DOHH2 (cell line): Measurements from ENCODE around the gene COL27A1.

Experiments
- H3F3A ChIP-seq: fragments of 200-600 bp; sonication (generic), shearing (Covaris generic); 2 replicates; pipeline ENCODE4 v1.6.0; 2016; ENCODE audit warnings: antibody characterized with exemption, mild to moderate bottlenecking; ENCODE audit not compliant: control insufficient read depth, insufficient read depth
- H3K27ac ChIP-seq: fragments of 200-600 bp; sonication (generic); 2 replicates; pipeline ENCODE4 v1.5.1; 2014; ENCODE audit warnings: low read depth, mild to moderate bottlenecking, low read length, moderate library complexity
- H3K27me3 ChIP-seq: fragments of 200-600 bp; sonication (generic); 2 replicates; pipeline ENCODE4 v1.6.1; 2014; ENCODE audit warnings: mild to moderate bottlenecking, low read length, mixed read lengths; ENCODE audit not compliant: control insufficient read depth
- H3K36me3 ChIP-seq: fragments of 200-600 bp; sonication (generic); 2 replicates; pipeline ENCODE4 v1.6.1; 2014; ENCODE audit warnings: mild to moderate bottlenecking, low read length, moderate library complexity, mixed read lengths; ENCODE audit not compliant: control insufficient read depth
- H3K4me1 ChIP-seq: fragments of 200-600 bp; sonication (generic); 2 replicates; pipeline ENCODE4 v1.6.1; 2014; ENCODE audit warnings: mild to moderate bottlenecking, low read length, mixed read lengths; ENCODE audit not compliant: control insufficient read depth
- H3K4me2 ChIP-seq: fragments of 200-600 bp; sonication (generic); 2 replicates; pipeline ENCODE4 v1.6.0; 2014; ENCODE audit warnings: mild to moderate bottlenecking, low read length, moderate library complexity
- H3K4me3 ChIP-seq: fragments of 200-600 bp; sonication (generic); 2 replicates; pipeline ENCODE4 v1.5.1; 2014; ENCODE audit warnings: mild to moderate bottlenecking, low read length, mixed read lengths
- H3K79me2 ChIP-seq: fragments of 200-600 bp; sonication (generic); 2 replicates; pipeline ENCODE4 v1.6.1; 2014; ENCODE audit warnings: mild to moderate bottlenecking, low read length, mixed read lengths; ENCODE audit not compliant: control insufficient read depth
- H3K9me2 ChIP-seq: fragments of 200-600 bp; sonication (generic); replicated peaks from 2 replicates; pipeline ENCODE4 v1.6.1; 2014; ENCODE audit warnings: mild to moderate bottlenecking, low read length, mixed read lengths; ENCODE audit not compliant: control insufficient read depth
- H3K9me3 ChIP-seq: fragments of 200-600 bp; sonication (generic); 2 replicates; pipeline ENCODE4 v1.6.1; 2014; ENCODE audit warnings: antibody characterized with exemption, low read length, mixed read lengths; ENCODE audit not compliant: control insufficient read depth, insufficient read depth
- H4K20me1 ChIP-seq: fragments of 200-600 bp; sonication (generic); 2 replicates; pipeline ENCODE4 v1.6.0; 2014; ENCODE audit warnings: low read depth, mild to moderate bottlenecking, antibody characterized with exemption, low read length, moderate library complexity; ENCODE audit not compliant: control insufficient read depth, insufficient read depth
- EZH2phosphoT487 ChIP-seq: fragments of 200-600 bp; sonication (generic); IDR thresholded peaks from 2 replicates; pipeline ENCODE4 v1.6.1; 2017; ENCODE audit warnings: borderline replicate concordance, mild to moderate bottlenecking, antibody characterized with exemption, low read length, moderate library complexity, mixed read lengths
- TF ChIP-seq, protein P1 (sequence below): fragments of 200-600 bp; sonication (generic); IDR thresholded peaks from one replicate; pipeline ENCODE4 v1.5.1; 2014; ENCODE audit warnings: antibody characterized with exemption, mild to moderate bottlenecking, low read depth, low read length; ENCODE audit not compliant: poor library complexity, severe bottlenecking

Gene COL27A1

DNA sequence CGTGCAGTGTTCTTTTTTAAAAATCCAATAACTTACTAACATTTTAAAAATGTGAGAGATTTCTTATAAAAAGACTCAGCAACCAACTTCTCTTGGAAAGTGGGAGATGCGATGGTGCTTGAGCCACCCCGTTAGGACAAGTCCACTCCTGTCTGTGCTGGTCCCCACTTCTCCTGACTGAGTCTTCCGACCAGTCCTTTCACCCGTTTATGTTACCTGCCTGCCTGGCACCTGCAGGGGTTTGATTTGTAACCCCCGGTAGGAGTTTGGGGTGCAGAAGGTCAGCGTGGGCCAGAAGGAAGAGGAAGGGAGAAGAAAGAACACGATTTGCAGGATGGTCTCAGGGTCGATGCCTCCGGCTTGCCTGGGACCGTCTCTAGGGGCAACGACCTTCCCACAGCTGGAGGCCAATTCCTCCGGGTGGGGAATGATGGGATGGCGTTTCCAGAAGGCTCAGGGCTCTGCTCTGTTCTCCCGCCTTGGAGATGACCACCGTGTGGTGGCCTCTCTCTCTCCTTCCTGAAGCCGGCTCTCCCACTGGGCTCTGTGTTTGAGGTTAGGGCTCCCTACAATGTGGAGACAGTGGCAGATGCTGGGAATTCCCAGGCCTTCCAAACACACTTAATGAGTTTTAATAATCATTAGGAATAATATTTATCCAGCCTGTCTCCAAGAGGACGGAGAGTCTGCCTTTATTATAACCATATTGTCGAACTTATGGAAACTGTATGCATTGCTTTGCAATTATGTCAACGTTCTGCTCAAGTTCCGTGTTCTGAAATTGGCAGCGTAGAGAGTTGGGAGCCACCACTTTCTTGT is 14.8 kb downstream of the COL27A1 start:
- H4K20me1 ChIP-seq, result no peaks in the 10 kb centered on the region; the same call in 1 of the 2 replicates

DNA sequence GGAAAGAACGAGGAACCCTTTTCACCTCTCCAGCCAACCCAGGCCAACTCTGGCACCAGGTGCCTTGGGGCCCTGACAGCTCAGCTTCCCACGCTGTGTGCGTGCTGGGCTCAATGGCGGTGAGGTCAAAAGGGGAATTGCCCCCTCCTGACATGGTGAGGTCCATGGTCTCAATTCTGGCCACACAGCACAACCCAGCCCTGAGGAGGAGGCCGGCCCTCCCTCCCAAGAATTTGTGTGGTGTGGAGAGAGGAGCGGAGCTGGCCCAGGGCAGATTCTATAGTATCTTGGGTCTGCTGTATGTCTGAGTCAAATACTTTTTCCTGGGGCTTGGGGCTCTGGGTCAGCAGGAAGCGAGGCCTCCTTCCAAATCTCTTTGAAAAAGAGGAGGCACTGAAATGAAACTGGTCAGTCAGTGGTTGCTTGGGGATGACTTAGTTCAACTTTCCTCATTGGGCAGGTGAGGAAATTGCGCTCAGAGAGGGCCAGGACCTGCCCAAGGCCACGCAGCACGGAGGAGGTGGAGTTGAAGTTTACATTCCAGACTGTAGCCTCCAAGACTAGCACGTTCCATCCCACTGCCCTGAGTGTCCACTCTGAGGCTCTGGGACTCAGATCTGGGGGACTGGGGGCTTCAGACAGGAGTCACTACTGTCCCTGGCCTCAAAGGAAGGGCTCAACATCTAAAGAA is 15.6 kb downstream of the COL27A1 start:
- Histone ChIP-seq H3K4me1 (no peaks in the 10 kb centered on the region), H4K20me1 (no peaks in the 10 kb centered on the region; the same call in 1 of the 2 replicates), H3K27ac (no peak overlapping the region), H3K9me2 (no peaks in the 10 kb centered on the region), H3F3A (no peaks in the 10 kb centered on the region), H3K79me2 (no peaks in the 10 kb centered on the region), H3K4me3 (no peak overlapping the region), H3K27me3 (no peaks in the 10 kb centered on the region), H3K36me3 (peaks cover 2% of the 10 kb centered on the region; the same call in 1 of the 2 replicates), H3K9me3 (no peaks in the 10 kb centered on the region), H3K4me2 (no peak overlapping the region)
- TF ChIP-seq EZH2phosphoT487, result no peak
- TF ChIP-seq, protein P1, sequence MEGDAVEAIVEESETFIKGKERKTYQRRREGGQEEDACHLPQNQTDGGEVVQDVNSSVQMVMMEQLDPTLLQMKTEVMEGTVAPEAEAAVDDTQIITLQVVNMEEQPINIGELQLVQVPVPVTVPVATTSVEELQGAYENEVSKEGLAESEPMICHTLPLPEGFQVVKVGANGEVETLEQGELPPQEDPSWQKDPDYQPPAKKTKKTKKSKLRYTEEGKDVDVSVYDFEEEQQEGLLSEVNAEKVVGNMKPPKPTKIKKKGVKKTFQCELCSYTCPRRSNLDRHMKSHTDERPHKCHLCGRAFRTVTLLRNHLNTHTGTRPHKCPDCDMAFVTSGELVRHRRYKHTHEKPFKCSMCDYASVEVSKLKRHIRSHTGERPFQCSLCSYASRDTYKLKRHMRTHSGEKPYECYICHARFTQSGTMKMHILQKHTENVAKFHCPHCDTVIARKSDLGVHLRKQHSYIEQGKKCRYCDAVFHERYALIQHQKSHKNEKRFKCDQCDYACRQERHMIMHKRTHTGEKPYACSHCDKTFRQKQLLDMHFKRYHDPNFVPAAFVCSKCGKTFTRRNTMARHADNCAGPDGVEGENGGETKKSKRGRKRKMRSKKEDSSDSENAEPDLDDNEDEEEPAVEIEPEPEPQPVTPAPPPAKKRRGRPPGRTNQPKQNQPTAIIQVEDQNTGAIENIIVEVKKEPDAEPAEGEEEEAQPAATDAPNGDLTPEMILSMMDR, result no peak

More for the DNA sequence above, 14.8 kb downstream of the COL27A1 start:
- TF ChIP-seq EZH2phosphoT487, result no peak
- TF ChIP-seq, protein P1, result no peak
- Histone ChIP-seq H3K79me2 (no peaks in the 10 kb centered on the region), H3K27ac (no peak overlapping the region), H3K9me2 (no peaks in the 10 kb centered on the region), H3K9me3 (no peaks in the 10 kb centered on the region), H3K4me1 (no peaks in the 10 kb centered on the region), H3K4me3 (no peak overlapping the region), H3K4me2 (no peak overlapping the region), H3F3A (no peaks in the 10 kb centered on the region), H3K27me3 (no peaks in the 10 kb centered on the region), H3K36me3 (peaks cover 2% of the 10 kb centered on the region; the same call in 1 of the 2 replicates)

- Histone ChIP-seq H3K27ac (no peak overlapping the region), H3K4me3 (no peak overlapping the region), H3K36me3 (peaks cover 2% of the 10 kb centered on the region; the same call in 1 of the 2 replicates), H3K4me1 (no peaks in the 10 kb centered on the region), H3K79me2 (no peaks in the 10 kb centered on the region), H4K20me1 (no peaks in the 10 kb centered on the region; the same call in 1 of the 2 replicates), H3F3A (no peaks in the 10 kb centered on the region), H3K4me2 (no peak overlapping the region), H3K9me3 (no peaks in the 10 kb centered on the region), H3K27me3 (no peaks in the 10 kb centered on the region), H3K9me2 (no peaks in the 10 kb centered on the region)
- TF ChIP-seq EZH2phosphoT487, result no peak
- TF ChIP-seq, protein P1, result no peak
Measured at GRCh38 chr9:114171500-114171899, 16.2 kb downstream of the COL27A1 start.
